Ovary (tissue), 3 donors: ENCODE results near the gene LRRC27.

Experiments
- CTCF ChIP-seq, 3 donors: fragments of 450-650 bp in 2 of 3; fragments of 200-600 bp in 1 of 3; IDR thresholded peaks; one replicate each; pipeline versions ENCODE4 v1.5.1 to v1.8.0; 2016 to 2022; ENCODE audit warnings: antibody characterized with exemption in 3 of 3, mild to moderate bottlenecking in 1 of 3
- POLR2A ChIP-seq: fragments of 450-650 bp; IDR thresholded peaks from one replicate; pipeline ENCODE4 v1.6.1; 2017; ENCODE audit warnings: antibody characterized with exemption, mild to moderate bottlenecking, moderate library complexity
- donor health status: DM: no; HTN: no; CAD: no.

- TF ChIP-seq CTCF (IDR thresholded peaks at IDR 0.05) (no peak), POLR2A (no peak)
Measured at GRCh38 chr10:132366006-132366405, 34.0 kb downstream of the LRRC27 start.
